GM18519 (cell line): ENCODE results near the gene SEMA3B.

Source experiments
- ATAC-seq: cut with Tn5 transposase; IDR thresholded peaks from one replicate; pipeline ENCODE4 v1.9.1; 2021; ENCODE audit warnings: mild to moderate bottlenecking, moderate library complexity; ENCODE audit not compliant: unreplicated experiment, low FRiP score

The SEMA3B gene

DNA sequence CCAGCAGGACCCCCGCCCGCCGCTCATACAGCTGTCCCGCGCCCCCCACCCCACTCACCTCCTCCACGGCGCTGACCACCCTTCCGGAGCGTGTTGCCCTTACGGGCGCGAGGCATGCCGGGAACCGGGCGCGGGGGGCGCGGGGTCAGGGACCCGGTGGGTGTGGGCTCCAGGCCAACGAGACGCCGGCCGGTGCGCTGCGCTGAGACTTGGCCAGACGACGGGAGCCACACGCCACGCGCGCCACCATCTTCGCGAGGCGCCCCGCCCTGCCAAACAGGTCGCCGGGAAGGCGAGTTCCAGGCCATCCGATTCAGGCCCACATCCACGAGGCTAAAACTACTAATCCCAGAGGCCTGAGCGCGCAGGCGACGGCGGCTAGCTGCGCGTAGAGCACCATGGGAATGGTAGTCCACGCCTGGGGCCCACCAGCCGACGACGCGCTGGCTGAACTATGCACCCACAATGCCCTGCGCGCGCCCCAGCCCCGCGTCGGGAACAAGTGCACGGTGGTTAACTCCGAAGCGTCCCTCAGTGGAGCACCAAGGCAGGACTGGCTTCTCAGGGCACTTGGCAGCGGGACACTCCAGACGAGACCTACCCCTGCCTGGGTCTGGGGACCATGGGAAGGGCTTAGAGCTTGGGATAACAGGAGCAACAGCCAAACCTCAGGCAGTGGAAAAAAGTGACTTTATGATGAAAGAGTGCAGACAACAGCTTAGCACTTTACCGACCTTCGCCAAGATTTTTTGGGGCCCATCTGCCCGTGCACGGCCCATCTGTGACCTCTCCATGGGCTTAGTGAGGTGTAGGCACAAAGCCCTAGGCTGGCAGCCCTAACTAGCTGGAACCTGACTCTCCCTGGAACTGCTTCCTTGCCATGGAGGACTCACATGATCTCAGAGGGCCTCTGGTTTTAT is 23.5 kb downstream of the SEMA3B start, which contains the start of gene IFRD2:
IFRD2 (minus strand) TSS at position 271 of the 920 bp plus-strand sequence; CDS start at position 116, 155 bp downstream.
- ATAC-seq = peak; percentile 83

DNA sequence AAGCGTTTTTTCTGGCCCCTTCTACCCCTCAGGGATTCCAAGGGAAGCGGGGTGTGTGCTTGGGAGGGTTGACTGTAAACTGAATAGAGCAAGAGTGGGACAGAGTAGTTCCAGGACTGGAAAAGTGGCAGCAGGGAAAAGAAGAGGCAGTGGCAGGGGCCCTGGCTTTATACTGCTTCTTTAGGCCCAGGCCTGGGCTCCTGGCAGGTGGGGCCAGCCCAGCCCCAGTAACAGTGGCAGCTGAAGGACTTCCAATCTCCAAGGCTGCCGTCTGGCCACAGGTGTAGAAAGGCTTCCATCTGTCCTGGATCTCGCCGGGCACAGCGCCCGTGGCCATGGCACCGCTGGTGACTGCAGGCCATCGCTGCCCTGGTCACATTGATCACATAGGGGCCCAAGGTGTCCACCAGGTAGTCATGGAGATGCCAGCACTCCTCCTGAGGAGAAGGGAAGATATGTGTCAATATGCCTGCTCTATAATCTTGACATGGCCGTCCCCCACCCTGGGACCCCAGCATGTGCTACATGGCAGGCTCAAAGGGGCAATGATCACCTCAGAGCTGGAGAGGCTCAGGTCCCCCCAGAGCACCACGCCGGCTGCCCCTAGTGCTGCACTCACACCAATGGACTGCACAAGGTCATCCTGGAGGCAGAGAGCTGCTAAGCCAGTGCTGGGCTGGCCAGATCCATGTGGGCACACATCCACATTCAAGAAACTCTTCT is 24.3 kb downstream of the SEMA3B start:
- ATAC-seq = no peak

DNA sequence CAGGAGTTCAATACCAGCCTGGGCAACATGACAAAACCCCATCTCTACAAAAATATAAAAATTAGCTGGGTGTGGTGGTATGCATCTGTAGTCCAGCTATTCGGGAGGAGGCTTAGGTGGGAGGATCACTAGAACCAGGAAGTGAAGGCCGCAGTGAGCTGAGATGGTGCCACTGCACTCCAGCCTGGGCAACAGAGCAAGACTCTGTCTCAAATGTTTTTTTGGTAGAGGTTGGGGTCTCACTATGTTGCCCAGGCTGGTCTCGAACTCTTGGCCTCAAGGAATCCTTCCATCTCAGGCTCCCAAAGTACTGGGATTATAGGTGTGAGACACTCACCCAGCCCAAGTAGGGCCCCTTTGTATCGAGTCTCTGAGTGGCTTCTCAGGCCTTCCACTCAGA is 25.1 kb downstream of the SEMA3B start:
- ATAC-seq = no peak

DNA sequence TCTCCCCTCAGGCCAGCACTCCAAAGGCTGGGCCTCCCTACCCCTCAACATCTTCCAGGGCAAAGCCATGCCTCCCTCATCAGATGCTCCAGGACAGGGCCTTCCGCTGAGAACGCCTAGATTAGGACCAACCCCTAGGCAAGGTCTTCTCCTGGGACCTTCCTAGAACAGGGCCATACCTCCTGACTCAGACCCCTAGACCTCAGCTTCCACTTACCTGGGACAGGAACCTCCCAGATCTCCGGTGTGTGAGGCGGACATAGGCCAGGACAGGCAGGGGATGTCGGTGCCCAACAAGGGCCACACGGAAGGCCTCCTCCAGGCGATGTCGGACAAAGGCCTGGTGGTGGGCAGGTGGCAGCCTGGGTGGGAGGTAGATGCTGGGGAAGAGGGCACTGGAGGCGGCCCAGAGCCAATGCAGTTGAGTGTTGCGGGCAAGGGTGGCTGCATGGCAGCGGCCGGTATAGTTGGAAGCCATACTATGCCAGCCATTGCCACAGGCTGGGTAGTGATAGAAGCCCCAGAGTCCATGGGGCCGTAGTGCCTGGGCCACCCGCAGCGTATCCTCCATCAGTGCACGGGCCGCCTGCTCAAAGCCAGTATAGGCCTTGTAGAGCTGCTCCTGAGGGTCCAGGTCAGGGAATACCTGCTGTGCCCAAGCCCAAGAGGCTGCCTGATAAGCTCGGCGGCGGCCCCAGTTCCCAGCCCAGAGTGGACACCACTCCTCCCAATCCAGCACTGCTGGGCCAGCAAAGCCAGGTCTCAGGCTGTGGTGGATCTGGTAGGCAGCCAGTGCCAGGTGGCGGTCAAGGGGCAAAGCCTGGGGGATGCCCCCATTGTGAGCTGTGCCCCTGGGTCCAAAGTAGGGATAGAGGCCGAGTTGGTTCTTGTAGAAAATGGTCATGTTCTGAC is 25.8 kb downstream of the SEMA3B start:
- no peak for ATAC-seq

DNA sequence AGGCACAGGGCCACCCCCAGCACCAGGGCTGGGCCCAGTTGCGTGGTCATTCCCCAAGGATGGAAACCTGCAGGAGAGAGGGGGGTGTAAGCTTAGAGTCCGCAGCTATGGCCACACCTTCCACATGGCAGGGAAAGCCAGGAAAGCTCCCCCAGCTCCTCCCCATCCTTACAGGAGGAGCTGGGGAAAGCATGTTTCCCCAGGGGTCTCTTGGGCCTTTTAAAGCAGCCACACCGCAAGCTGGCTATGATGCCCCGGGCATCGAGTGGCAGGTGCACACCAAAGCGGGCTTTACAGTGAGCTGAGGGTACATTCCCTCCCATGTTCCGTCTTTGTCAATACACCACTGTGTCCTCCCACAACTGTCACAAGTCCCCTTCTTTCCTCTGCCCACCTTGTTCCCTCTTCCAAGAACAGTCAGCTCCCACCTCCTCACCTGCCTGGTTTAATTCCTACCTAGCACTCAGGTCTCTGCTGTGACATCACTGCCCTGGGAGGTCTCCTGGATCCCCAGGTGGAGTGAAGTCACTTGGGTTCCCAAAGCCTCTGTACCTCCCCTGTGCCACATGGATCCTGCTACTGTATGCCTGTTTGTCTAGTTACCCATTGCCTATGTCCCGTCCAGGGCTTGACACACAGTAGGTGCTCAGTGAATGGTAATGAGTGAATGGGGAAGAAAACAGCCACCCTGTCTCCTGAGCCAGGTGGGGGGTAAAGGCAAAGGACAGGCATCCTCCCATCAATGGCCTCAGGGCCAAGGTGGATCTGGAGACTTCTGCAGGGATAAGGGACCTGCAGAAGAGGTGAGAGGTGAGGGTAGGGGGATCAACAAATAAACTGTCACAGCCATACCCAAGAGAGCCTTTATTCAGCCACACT is 26.8 kb downstream of the SEMA3B start:
- ATAC-seq = no peak

- no peak for ATAC-seq
Observed at GRCh38 chr3:50296721-50297383, 27.9 kb downstream of the SEMA3B start.

GRCh38 chr3:50297384-50297775 is 28.4 kb downstream of the SEMA3B start:
- ATAC-seq = no peak

DNA sequence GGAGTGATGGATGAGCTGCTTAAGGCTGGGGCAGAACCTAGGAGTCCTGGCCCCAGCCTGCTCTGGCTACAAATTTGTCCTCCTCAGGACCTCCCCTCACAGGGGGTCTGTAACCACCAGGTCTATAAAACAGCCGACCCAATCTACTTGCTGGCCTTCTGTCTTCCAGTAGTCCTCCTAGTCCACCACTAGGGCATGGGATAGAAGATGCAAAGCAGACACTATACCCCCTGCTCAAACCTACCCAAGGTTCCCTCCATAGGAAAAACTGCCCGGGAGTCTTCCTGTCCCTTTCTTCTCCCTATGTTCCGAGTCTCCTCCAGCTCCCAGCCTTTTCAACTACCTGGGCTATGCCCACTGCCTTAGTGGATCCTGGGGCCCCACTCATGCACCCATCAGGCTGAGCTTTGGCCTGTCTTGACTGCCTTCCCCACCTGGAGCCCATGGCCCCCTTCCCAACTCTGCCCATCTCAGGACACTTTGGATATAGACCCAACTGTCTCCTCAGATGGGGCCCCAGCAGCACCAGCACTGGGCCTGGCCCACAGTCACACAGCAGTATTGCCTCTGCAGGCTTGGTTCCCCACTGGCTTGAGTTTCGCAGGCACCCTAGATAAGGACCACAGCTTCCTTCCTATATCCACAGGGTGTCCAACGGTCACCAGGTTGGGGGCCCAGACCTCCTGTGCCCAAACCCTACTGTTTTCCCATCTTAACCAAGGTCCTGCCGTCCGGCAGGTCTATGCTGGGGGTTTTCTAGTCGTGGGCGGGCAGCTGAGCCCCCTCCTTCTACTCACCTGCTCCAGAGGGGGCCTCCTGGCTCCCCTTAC is 29.2 kb downstream of the SEMA3B start:
- no peak for ATAC-seq

DNA sequence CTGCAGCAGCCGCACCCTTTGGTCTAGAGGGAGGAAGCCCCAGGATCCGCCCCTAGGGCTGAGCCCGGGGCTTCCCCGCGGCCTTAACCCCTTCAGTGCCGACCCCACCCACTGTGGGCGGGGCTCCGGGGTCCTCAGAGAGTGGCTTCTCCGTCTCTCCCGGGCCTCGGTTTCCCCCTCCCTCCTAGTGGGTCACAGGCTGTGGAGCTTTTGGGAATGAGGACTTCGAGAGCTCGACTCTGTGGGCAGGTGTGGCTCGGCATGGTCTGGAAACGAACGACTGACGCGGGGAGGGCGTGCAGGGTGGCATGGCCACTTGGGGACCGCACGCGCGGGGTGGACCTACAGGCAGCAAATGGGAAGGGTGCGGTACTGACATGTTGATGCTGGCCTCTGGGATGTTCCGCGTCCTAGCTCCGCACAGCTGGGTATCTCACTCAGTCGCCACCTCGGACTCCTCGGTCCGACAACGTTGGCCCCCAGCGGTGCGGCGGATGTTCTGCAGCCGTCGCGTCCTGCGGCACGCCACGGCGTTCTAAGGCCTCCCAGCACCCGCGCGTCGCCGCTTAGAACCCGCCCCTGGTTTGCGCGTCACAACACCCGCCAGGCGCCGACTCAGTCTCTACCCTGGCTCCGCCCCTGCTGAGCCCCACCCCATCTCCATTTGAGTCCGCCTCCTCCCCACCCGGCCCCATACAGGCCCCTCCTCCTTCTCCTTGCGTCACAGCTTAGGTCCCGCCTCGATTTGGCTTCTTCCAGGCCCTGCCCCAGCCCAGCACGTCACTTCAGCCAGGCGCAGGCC is 30.1 kb downstream of the SEMA3B start, which contains the start of the genes HYAL3 and NAA80:
HYAL3 (minus strand) TSS at position 570 of the 802 bp plus-strand sequence. CDS start 3,803 bp downstream, outside the sequence.
NAA80 (minus strand) TSS at position 570 of the 802 bp plus-strand sequence. CDS start 1,942 bp downstream, outside the sequence.
- peak; percentile 71 for ATAC-seq

DNA sequence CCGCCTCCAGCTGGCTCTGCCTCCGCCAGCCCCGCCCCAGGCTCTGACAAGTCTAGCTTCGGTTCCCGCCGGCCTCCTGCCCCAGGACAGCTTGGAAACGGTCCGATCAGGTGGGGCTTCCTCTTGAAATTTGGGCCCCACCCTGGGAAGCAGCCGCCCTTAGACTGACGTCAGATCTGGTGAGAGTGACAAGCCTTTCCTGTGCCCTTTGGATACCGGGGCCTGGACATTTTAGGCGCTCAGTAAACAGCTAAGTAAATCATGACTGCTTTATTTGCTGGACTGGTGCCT is 30.6 kb downstream of the SEMA3B start:
- ATAC-seq = no peak

GRCh38 chr3:50299929-50300680 is 31.2 kb downstream of the SEMA3B start:
- no peak for ATAC-seq

DNA sequence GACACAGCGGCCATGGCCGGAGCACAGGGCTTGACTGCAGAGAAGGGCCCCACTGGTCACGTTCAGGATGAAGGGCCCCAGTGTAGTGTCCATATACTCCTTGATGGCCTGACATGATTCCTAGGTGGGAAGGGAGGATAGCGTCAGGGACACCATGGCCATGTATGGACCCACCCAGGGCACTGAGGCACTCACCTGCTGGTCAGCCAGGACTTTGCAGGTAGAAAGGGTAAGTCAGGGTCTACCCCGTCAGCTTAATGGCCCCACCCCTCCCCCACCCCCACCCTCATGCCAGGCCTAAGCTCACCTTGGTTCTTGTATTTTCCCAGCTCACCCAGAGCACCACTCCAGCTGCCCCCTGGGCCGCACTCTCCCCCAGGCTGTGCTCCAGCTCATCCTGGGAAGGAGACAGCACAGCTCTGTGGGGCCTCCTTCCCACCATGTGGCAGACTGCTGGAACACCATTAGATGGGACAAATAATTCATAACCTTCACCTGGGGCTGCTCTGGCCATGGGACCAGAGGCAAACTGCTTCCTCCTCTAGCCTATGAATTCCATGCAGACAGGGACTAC is 31.8 kb downstream of the SEMA3B start:
- no peak for ATAC-seq

- ATAC-seq = no peak
Observed at GRCh38 chr3:50302095-50303012, 33.4 kb downstream of the SEMA3B start.

- ATAC-seq = no peak
Observed at GRCh38 chr3:50303013-50303815, 34.3 kb downstream of the SEMA3B start, which contains the start of gene HYAL1. HYAL1 (minus strand) TSS chr3:50303574; CDS start chr3:50302956, 618 bp downstream.
